Osteocyte (in vitro differentiated cells): ENCODE results near the gene CDIPT. TPM values are rescaled to one million over a fixed set of nuclear protein-coding genes. Genes with fewer than 3 reads are reported as not detected.

Experiments used
- DNase-seq: peaks from one replicate; pipeline ENCODE4 v3.0.0; 2021; ENCODE audit warnings: mixed read lengths; ENCODE audit not compliant: unreplicated experiment; ENCODE audit errors: extremely low spot score
- H3K27ac Mint-ChIP-seq: one replicate; pipeline ENCODE4 v1.8.0; 2021; ENCODE audit warnings: mild to moderate bottlenecking, mixed read lengths; ENCODE audit not compliant: unreplicated experiment
- H3K27me3 Mint-ChIP-seq: one replicate; pipeline ENCODE4 v1.8.0; 2021; ENCODE audit warnings: mixed read lengths; ENCODE audit not compliant: unreplicated experiment
- H3K36me3 Mint-ChIP-seq: one replicate; pipeline ENCODE4 v1.8.0; 2021; ENCODE audit warnings: mixed read lengths; ENCODE audit not compliant: unreplicated experiment
- H3K4me1 Mint-ChIP-seq: one replicate; pipeline ENCODE4 v1.8.0; 2021; ENCODE audit warnings: mixed read lengths; ENCODE audit not compliant: unreplicated experiment
- H3K4me3 Mint-ChIP-seq: one replicate; pipeline ENCODE4 v1.8.0; 2021; ENCODE audit warnings: mild to moderate bottlenecking, moderate library complexity, mixed read lengths; ENCODE audit not compliant: unreplicated experiment
- H3K9me3 Mint-ChIP-seq: one replicate; pipeline ENCODE4 v1.8.0; 2021; ENCODE audit warnings: mixed read lengths; ENCODE audit not compliant: unreplicated experiment
- total RNA-seq: library from RNA; stranded (reverse); gene quantifications from 2 replicates; pipeline ENCODE4 v1.2.1, GENCODE V29; 2021
- TF ChIP-seq, protein P1 (sequence below): fragments of 200-600 bp; sonication (generic); IDR thresholded peaks from 2 replicates; pipeline ENCODE4 v1.5.0; 2021; ENCODE audit warnings: antibody characterized with exemption, mild to moderate bottlenecking, moderate library complexity

CDIPT gene
- total RNA-seq, 1 donor from 2014 or later: 104 TPM

GRCh38 chr16:29810699-29811169 lies 52.3 kb downstream of the CDIPT start:
- Mint-ChIP-seq H3K27ac (peak overlapping the region; percentile 93), H3K36me3 (peaks cover 4% of the 10 kb centered on the region), H3K9me3 (no peaks in the 10 kb centered on the region), H3K4me3 (peak overlapping the region; percentile 81), H3K4me1 (peaks cover 69% of the 10 kb centered on the region), H3K27me3 (no peaks in the 10 kb centered on the region)
- TF ChIP-seq, protein P1, sequence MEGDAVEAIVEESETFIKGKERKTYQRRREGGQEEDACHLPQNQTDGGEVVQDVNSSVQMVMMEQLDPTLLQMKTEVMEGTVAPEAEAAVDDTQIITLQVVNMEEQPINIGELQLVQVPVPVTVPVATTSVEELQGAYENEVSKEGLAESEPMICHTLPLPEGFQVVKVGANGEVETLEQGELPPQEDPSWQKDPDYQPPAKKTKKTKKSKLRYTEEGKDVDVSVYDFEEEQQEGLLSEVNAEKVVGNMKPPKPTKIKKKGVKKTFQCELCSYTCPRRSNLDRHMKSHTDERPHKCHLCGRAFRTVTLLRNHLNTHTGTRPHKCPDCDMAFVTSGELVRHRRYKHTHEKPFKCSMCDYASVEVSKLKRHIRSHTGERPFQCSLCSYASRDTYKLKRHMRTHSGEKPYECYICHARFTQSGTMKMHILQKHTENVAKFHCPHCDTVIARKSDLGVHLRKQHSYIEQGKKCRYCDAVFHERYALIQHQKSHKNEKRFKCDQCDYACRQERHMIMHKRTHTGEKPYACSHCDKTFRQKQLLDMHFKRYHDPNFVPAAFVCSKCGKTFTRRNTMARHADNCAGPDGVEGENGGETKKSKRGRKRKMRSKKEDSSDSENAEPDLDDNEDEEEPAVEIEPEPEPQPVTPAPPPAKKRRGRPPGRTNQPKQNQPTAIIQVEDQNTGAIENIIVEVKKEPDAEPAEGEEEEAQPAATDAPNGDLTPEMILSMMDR: no peak
- no peak for DNase-seq

GRCh38 chr16:29809850-29810698 lies 53.0 kb downstream of the CDIPT start:
- H3K36me3 Mint-ChIP-seq: peaks cover 4% of the 10 kb centered on the region
- H3K4me3 Mint-ChIP-seq: peak overlapping the region; percentile 81
- DNase-seq: no peak
- peak overlapping the region; percentile 93 for H3K27ac Mint-ChIP-seq
- TF ChIP-seq, protein P1: no peak
- H3K9me3 Mint-ChIP-seq: no peaks in the 10 kb centered on the region
- no peaks in the 10 kb centered on the region for H3K27me3 Mint-ChIP-seq
- peaks cover 66% of the 10 kb centered on the region for H3K4me1 Mint-ChIP-seq

GRCh38 chr16:29809031-29809747 lies 53.8 kb downstream of the CDIPT start:
- TF ChIP-seq, protein P1: no peak
- peak overlapping the region; percentile 92 for H3K27ac Mint-ChIP-seq
- H3K36me3 Mint-ChIP-seq: peaks cover 4% of the 10 kb centered on the region
- no peak for DNase-seq
- peaks cover 64% of the 10 kb centered on the region for H3K4me1 Mint-ChIP-seq
- H3K27me3 Mint-ChIP-seq: no peaks in the 10 kb centered on the region
- no peaks in the 10 kb centered on the region for H3K9me3 Mint-ChIP-seq
- H3K4me3 Mint-ChIP-seq: peak overlapping the region; percentile 83

Other genes with a start within 250 kb of the CDIPT start
- gene SPN, start 200.0 kb downstream of the CDIPT start, total RNA-seq: not detected in 2 replicates
- 23.5 and 30.1 TPM in 2 replicates for gene QPRT, start 184.0 kb downstream of the CDIPT start, total RNA-seq
- gene C16orf54, start 117.2 kb downstream of the CDIPT start, total RNA-seq: not detected in 2 replicates
- not detected in 2 replicates for gene ZG16, start 85.0 kb downstream of the CDIPT start, total RNA-seq
- gene KIF22, start 72.5 kb downstream of the CDIPT start, total RNA-seq: 20.0 and 23.0 TPM in 2 replicates
- 304 and 305 TPM in 2 replicates for gene MAZ, start 56.7 kb downstream of the CDIPT start, total RNA-seq
- 8.8 and 13.4 TPM in 2 replicates for gene PRRT2, start 51.0 kb downstream of the CDIPT start, total RNA-seq
- 26.4 and 29.1 TPM in 2 replicates for gene PAGR1, start 47.1 kb downstream of the CDIPT start, total RNA-seq
- 150 and 157 TPM in 2 replicates for gene MVP, start 42.8 kb downstream of the CDIPT start, total RNA-seq
- 17.6 and 19.3 TPM in 2 replicates for gene SEZ6L2, start 36.3 kb upstream of the CDIPT start, total RNA-seq
- gene ASPHD1, start 37.3 kb upstream of the CDIPT start, total RNA-seq: 1.0 and 1.2 TPM in 2 replicates
- 20.5 and 22.3 TPM in 2 replicates for gene KCTD13, start 63.0 kb upstream of the CDIPT start, total RNA-seq
- gene TMEM219, start 98.9 kb upstream of the CDIPT start, total RNA-seq: 119 and 139 TPM in 2 replicates
- 44.4 and 48.8 TPM in 2 replicates for gene TAOK2, start 110.6 kb upstream of the CDIPT start, total RNA-seq
- gene HIRIP3, start 132.4 kb upstream of the CDIPT start, total RNA-seq: 11.5 and 12.5 TPM in 2 replicates
- gene INO80E, start 133.0 kb upstream of the CDIPT start, total RNA-seq: 72.4 and 77.0 TPM in 2 replicates
- gene DOC2A, start 147.8 kb upstream of the CDIPT start, total RNA-seq: 1.3 TPM in 2 replicates
- gene C16orf92, start 160.0 kb upstream of the CDIPT start, total RNA-seq: not detected in 2 replicates
- gene TLCD3B, start 168.0 kb upstream of the CDIPT start, total RNA-seq: 0.32 and 0.52 TPM in 2 replicates
- gene ALDOA, start 202.5 kb upstream of the CDIPT start, total RNA-seq: 750 and 765 TPM in 2 replicates
- 101 and 102 TPM in 2 replicates for gene PPP4C, start 212.8 kb upstream of the CDIPT start, total RNA-seq
- 0.63 and 0.75 TPM in 2 replicates for gene TBX6, start 228.7 kb upstream of the CDIPT start, total RNA-seq
- gene YPEL3, start 233.0 kb upstream of the CDIPT start, total RNA-seq: 83.6 and 93.3 TPM in 2 replicates